IMR-90 (cell line): Measurements from ENCODE around the gene CIITA. TPM values are rescaled to one million over a fixed set of nuclear protein-coding genes. Genes with fewer than 3 reads are reported as not detected.
A peak's percentile ranks its signal among the peaks of the same experiment; 100 is the strongest.

Experiments used
- ATAC-seq: fragments of 200-7000 bp; cut with Tn5 transposase; 2 replicates; pipeline ENCODE4 v1.9.1; 2020; ENCODE audit warnings: low read depth, mild to moderate bottlenecking, moderate library complexity
- BruUV-seq: library from RNA; stranded (reverse); fragments of 400-500 nt; replicated peaks from 2 replicates; lab custom pipeline; 2021; lab: Mats Ljungman, UMichigan
- CTCF ChIA-PET: fragments of 300-600 bp; formaldehyde crosslinking; extraction: SDS; loops from one replicate; lab custom pipeline; 2021; ENCODE audit warnings: antibody characterized with exemption; lab: Yijun Ruan, JAX
- POLR2A ChIA-PET: fragments of 300-600 bp; sonication (Branson Sonifier 250); formaldehyde crosslinking; loops from one replicate; lab custom pipeline; 2022; ENCODE audit warnings: antibody characterized with exemption; ENCODE audit not compliant: unreplicated experiment; lab: Charles Lee
- DNase-seq: peaks from one replicate; pipeline ENCODE4 v3.0.0; 2013
- H2AFZ ChIP-seq: replicated peaks from 2 replicates; pipeline ENCODE3; 2013; ENCODE audit warnings: low read length, mild to moderate bottlenecking; ENCODE audit not compliant: poor library complexity
- H2AK5ac ChIP-seq: 2 replicates; pipeline ENCODE4 v1.6.1; 2013; ENCODE audit warnings: low read depth, low read length, inconsistent platforms
- H2AK9ac ChIP-seq: replicated peaks from 2 replicates; pipeline ENCODE3; 2013; ENCODE audit warnings: mild to moderate bottlenecking, low read depth, low read length, moderate library complexity; ENCODE audit not compliant: poor library complexity
- H2BK120ac ChIP-seq: 2 replicates; pipeline ENCODE4 v1.6.1; 2013; ENCODE audit warnings: low read depth, low read length, inconsistent platforms
- H2BK15ac ChIP-seq: 3 replicates; pipeline ENCODE4 v1.6.1; 2013; ENCODE audit warnings: low read depth, low read length, inconsistent platforms
- H2BK20ac ChIP-seq: 2 replicates; pipeline ENCODE4 v1.6.1; 2013; ENCODE audit warnings: low read depth, mild to moderate bottlenecking, inconsistent platforms, low read length, moderate library complexity
- H2BK5ac ChIP-seq: 2 replicates; pipeline ENCODE4 v1.6.1; 2013; ENCODE audit warnings: mild to moderate bottlenecking, low read depth, low read length, inconsistent platforms; ENCODE audit not compliant: poor library complexity, severe bottlenecking
- H3K14ac ChIP-seq: replicated peaks from 2 replicates; pipeline ENCODE4 v1.6.1; 2013; ENCODE audit warnings: low read depth, low read length, inconsistent platforms
- H3K18ac ChIP-seq: 2 replicates; pipeline ENCODE4 v1.6.1; 2013; ENCODE audit warnings: low read depth, low read length, control low read depth
- H3K23ac ChIP-seq: 2 replicates; pipeline ENCODE4 v1.6.1; 2013; ENCODE audit warnings: low read depth, low read length, inconsistent platforms
- H3K27ac ChIP-seq: 2 replicates; pipeline ENCODE4 v1.5.1; 2013; ENCODE audit warnings: mild to moderate bottlenecking, control low read depth, low read length; ENCODE audit not compliant: insufficient read depth
- H3K27me3 ChIP-seq: 2 replicates; pipeline ENCODE4 v1.6.1; 2013; ENCODE audit warnings: low read length; ENCODE audit not compliant: control insufficient read depth, insufficient read depth
- H3K36me3 ChIP-seq: 2 replicates; pipeline ENCODE4 v1.6.1; 2013; ENCODE audit warnings: low read length, mixed read lengths; ENCODE audit not compliant: control insufficient read depth, insufficient read depth
- H3K4ac ChIP-seq: 2 replicates; pipeline ENCODE4 v1.6.1; 2013; ENCODE audit warnings: low read depth, low read length, inconsistent platforms
- H3K4me1 ChIP-seq: 2 replicates; pipeline ENCODE4 v1.6.1; 2013; ENCODE audit warnings: low read length, mixed read lengths; ENCODE audit not compliant: control insufficient read depth, insufficient read depth
- H3K4me2 ChIP-seq: 2 replicates; pipeline ENCODE4 v1.6.1; 2013; ENCODE audit warnings: low read depth, mild to moderate bottlenecking, control low read depth, low read length, moderate library complexity
- H3K4me3 ChIP-seq: 2 replicates; pipeline ENCODE4 v1.5.1; 2013; ENCODE audit warnings: low read depth, mild to moderate bottlenecking, control low read depth, low read length, moderate library complexity; ENCODE audit not compliant: insufficient read depth
- H3K56ac ChIP-seq: 2 replicates; pipeline ENCODE4 v1.6.1; 2013; ENCODE audit warnings: low read length, inconsistent platforms; ENCODE audit not compliant: insufficient read depth; ENCODE audit errors: extremely low read depth
- H3K79me1 ChIP-seq, 2 experiments: 2 replicates each; pipeline ENCODE4 v1.6.1; 2013; ENCODE audit warnings: low read length in 2 of 2, inconsistent platforms in 1 of 2, low read depth in 1 of 2
- H3K9ac ChIP-seq: 2 replicates; pipeline ENCODE4 v1.6.1; 2013; ENCODE audit warnings: low read depth, low read length, control low read depth
- H3K9me1 ChIP-seq: 2 replicates; pipeline ENCODE4 v1.6.1; 2013; ENCODE audit warnings: low read length, inconsistent platforms; ENCODE audit not compliant: insufficient read depth
- H3K9me3 ChIP-seq: 2 replicates; pipeline ENCODE4 v1.6.1; 2013; ENCODE audit warnings: low read length; ENCODE audit not compliant: control insufficient read depth, insufficient read depth
- H4K20me1 ChIP-seq: 2 replicates; pipeline ENCODE4 v1.6.1; 2013; ENCODE audit warnings: low read length, inconsistent platforms; ENCODE audit not compliant: insufficient read depth
- H4K5ac ChIP-seq: 2 replicates; pipeline ENCODE4 v1.6.1; 2013; ENCODE audit warnings: mild to moderate bottlenecking, low read depth, low read length, control low read depth
- H4K8ac ChIP-seq, 2 experiments: 2 replicates each; pipeline ENCODE4 v1.6.1; 2013; ENCODE audit warnings: low read depth in 2 of 2, low read length in 2 of 2, control low read depth in 1 of 2, inconsistent platforms in 1 of 2
- H4K91ac ChIP-seq: 2 replicates; pipeline ENCODE4 v1.6.1; 2013; ENCODE audit warnings: low read depth, low read length, inconsistent platforms; ENCODE audit not compliant: insufficient read depth
- BHLHE40 ChIP-seq: fragments of 150-350 bp; IDR thresholded peaks from 2 replicates; pipeline ENCODE4 v1.6.1; 2016; ENCODE audit warnings: mild to moderate bottlenecking, low read depth, low read length
- CEBPB ChIP-seq: IDR thresholded peaks from 2 replicates; pipeline ENCODE4 v1.6.1; 2012; ENCODE audit warnings: low read depth, low read length, improper control_type of control experiment
- CHD1 ChIP-seq: IDR thresholded peaks from 2 replicates; pipeline ENCODE4 v1.6.1; 2012; ENCODE audit warnings: low read depth, low read length, improper control_type of control experiment
- CTCF ChIP-seq: conservative IDR thresholded peaks from 2 replicates; pipeline ENCODE4 v1.5.1; 2012; ENCODE audit warnings: mild to moderate bottlenecking, low read depth, low read length, improper control_type of control experiment
- FOS ChIP-seq: fragments of 150-350 bp; IDR thresholded peaks from 2 replicates; pipeline ENCODE4 v1.6.1; 2016; ENCODE audit warnings: low read depth, low read length
- MAFK ChIP-seq: IDR thresholded peaks from 2 replicates; pipeline ENCODE4 v1.6.1; 2012; ENCODE audit warnings: low read depth, low read length, improper control_type of control experiment
- MAZ ChIP-seq: IDR thresholded peaks from 2 replicates; pipeline ENCODE4 v1.6.1; 2012; ENCODE audit warnings: low read depth, mild to moderate bottlenecking, low read length, improper control_type of control experiment, moderate library complexity, borderline replicate concordance
- MXI1 ChIP-seq: IDR thresholded peaks from 2 replicates; pipeline ENCODE4 v1.6.1; 2012; ENCODE audit warnings: low read depth, mild to moderate bottlenecking, low read length, moderate library complexity, borderline replicate concordance
- NFE2L2 ChIP-seq: fragments of 150-350 bp; IDR thresholded peaks from 2 replicates; pipeline ENCODE4 v1.6.1; 2016; ENCODE audit warnings: low read depth, mild to moderate bottlenecking, low read length
- POLR2A ChIP-seq: IDR thresholded peaks from 2 replicates; pipeline ENCODE4 v1.6.1; 2012; ENCODE audit warnings: mild to moderate bottlenecking, low read depth, low read length
- RAD21 ChIP-seq: IDR thresholded peaks from 2 replicates; pipeline ENCODE4 v1.6.1; 2012; ENCODE audit warnings: low read length, improper control_type of control experiment
- RCOR1 ChIP-seq: IDR thresholded peaks from 2 replicates; pipeline ENCODE4 v1.6.1; 2012; ENCODE audit warnings: mild to moderate bottlenecking, low read length, improper control_type of control experiment; ENCODE audit not compliant: insufficient replicate concordance
- RFX5 ChIP-seq: IDR thresholded peaks from 2 replicates; pipeline ENCODE4 v1.8.0; 2012; ENCODE audit warnings: low read depth, mild to moderate bottlenecking, low read length, moderate library complexity
- SMC3 ChIP-seq: fragments of 150-350 bp; IDR thresholded peaks from 2 replicates; pipeline ENCODE4 v1.6.1; 2016; ENCODE audit warnings: low read depth, mild to moderate bottlenecking, antibody characterized with exemption, low read length, moderate library complexity
- USF2 ChIP-seq: fragments of 150-350 bp; IDR thresholded peaks from 2 replicates; pipeline ENCODE4 v1.6.1; 2017; ENCODE audit warnings: mild to moderate bottlenecking, antibody characterized with exemption, low read length, low read depth
- WGBS, 2 experiments: methylation state at CpG; one replicate each; pipeline versions ENCODE4 v1.1.5 to v1.1.7; 2013; ENCODE audit warnings: missing lambda C conversion rate in 2 of 2; ENCODE audit not compliant: insufficient read length in 1 of 2; ENCODE audit errors: extremely low coverage in 2 of 2; 5-methylcytosine and 5-hydroxymethylcytosine counted together
- dilution Hi-C: fragments of 300-500 bp; cut with HindIII; formaldehyde crosslinking; loops from one replicate; pipeline ENCODE4 v1.14.3; 2018; ENCODE audit warnings: low sequenced_read_pairs; ENCODE audit not compliant: unreplicated experiment
- in situ Hi-C: fragments of 300-500 bp; cut with MboI; formaldehyde crosslinking; loops from 3 replicates; pipeline ENCODE4 v1.14.3; 2019; ENCODE audit warnings: low sequenced_read_pairs, inconsistent platforms, mixed read lengths
- intact Hi-C: fragments of 100-400 bp; cut with micrococcal nuclease; formaldehyde crosslinking; loops from 2 replicates; pipeline ENCODE4 v1.10.0; 2022
- polyA plus RNA-seq, 3 experiments: library from polyadenylated mRNA; depleted of rRNA; stranded (reverse); fragments of >200 nt; gene quantifications; 2 replicates each; pipeline ENCODE4 v1.2.3, GENCODE V29; 2012; ENCODE audit warnings: low replicate concordance in 1 of 3
- total RNA-seq: library from RNA; depleted of rRNA; stranded (reverse); fragments of >200 nt; gene quantifications from 2 replicates; pipeline ENCODE4 v1.2.3, GENCODE V29; 2012

CIITA gene
- total and polyA plus RNA-seq, 2 of the 4 experiments (the other 2 are of a cell fraction) = 0.10 TPM; not detected in 1

- Histone ChIP-seq H2AFZ (no peak overlapping the region), H3K27ac (no peak overlapping the region), H2AK9ac (no peak overlapping the region), H3K4ac (no peak overlapping the region), H3K18ac (no peak overlapping the region), H3K14ac (no peak overlapping the region), H3K9me3 (no peaks in the 10 kb centered on the region), H3K4me3 (no peak overlapping the region), H3K79me1 (peaks cover 33 to 88% of the 10 kb centered on the region in 2 experiments), H3K23ac (peak overlapping the region; percentile 53; the same call in 1 of the 2 replicates), H2AK5ac (no peak overlapping the region), H3K9me1 (peaks cover 33% of the 10 kb centered on the region), H3K9ac (no peak overlapping the region), H3K27me3 (no peaks in the 10 kb centered on the region), H4K20me1 (peaks cover 73% of the 10 kb centered on the region), H3K36me3 (peaks cover 14% of the 10 kb centered on the region; the same call in 1 of the 2 replicates), H3K56ac (no peak overlapping the region), H4K5ac (no peak overlapping the region), H2BK20ac (no peak overlapping the region), H2BK120ac (no peak overlapping the region), H4K8ac (no peak overlapping the region), H3K4me1 (peaks cover 22% of the 10 kb centered on the region), H4K91ac (no peak overlapping the region), H2BK15ac (no peak overlapping the region), H2BK5ac (no peak overlapping the region), H3K4me2 (peak overlapping the region; percentile 97; the same call in 1 of the 2 replicates)
- TF ChIP-seq NFE2L2 = no peak
- TF ChIP-seq RFX5 = no peak
- TF ChIP-seq MXI1 = no peak
- TF ChIP-seq POLR2A = no peak
- no peak for TF ChIP-seq SMC3
- no peak for TF ChIP-seq CHD1
- no peak for TF ChIP-seq CEBPB
- no peak for TF ChIP-seq FOS
- no peak for TF ChIP-seq USF2
- no peak for TF ChIP-seq CTCF
- no peak for TF ChIP-seq RCOR1
- TF ChIP-seq MAZ = no peak
- no peak for TF ChIP-seq BHLHE40
- TF ChIP-seq MAFK = no peak
- no peak for TF ChIP-seq RAD21
- in situ Hi-C loops = loop anchor here (25.0 kb wide), 1 partner anchor 1827 kb away; no protein-coding TSS in a partner anchor
- ATAC-seq (no peak), DNase-seq (no peak)
- BruUV-seq = no TSS peak
- WGBS, 2 experiments = 63% methylated on average over 4 of the region's 7 CpGs; no CpG with 5 or more reads in 1 of the 2 experiments
- dilution Hi-C loops = no loop called here
- intact Hi-C loops = no loop called here
- ChIA-PET CTCF (interaction anchor here (0.6 kb wide), 1 partner anchor 650 kb away, joined by 3 read pairs; no protein-coding TSS in a partner anchor), POLR2A (no interaction called here)
Measured at GRCh38 chr16:10938796-10939648, 62.0 kb downstream of the CIITA start.
